Heart left ventricle (tissue), 13 donors: Measurements from ENCODE around the gene MUL1.

Experiments
- POLR2A ChIP-seq, 2 donors: fragments of 450-650 bp; IDR thresholded peaks; one replicate each; pipeline ENCODE4 v1.6.1; 2017; ENCODE audit warnings: antibody characterized with exemption in 2 of 2, mild to moderate bottlenecking in 2 of 2, moderate library complexity in 2 of 2
- TF ChIP-seq, protein P1 (sequence below), 12 donors: fragments of 200-600 bp; sonication (generic) in 4 of 12; IDR thresholded peaks; one replicate each; pipeline versions ENCODE4 v1.5.0 to v1.8.0; 2018 to 2022; ENCODE audit warnings: antibody characterized with exemption in 12 of 12, mild to moderate bottlenecking in 5 of 12
- donor health status: ischemic (EF 13 %, LVEDD 7.1; RV severe dilation, severe dysfunction).
- donor health status: DM: no; HTN: yes; CAD: no.
- donor health status: DM: no; HTN: no; CAD: no.
- donor health status: ischemic (EF 25% LVEDD 6.9; RV normal size, moderate dysfunction).
- donor health status: ischemic (EF 25% LVEDD 5.7; RV mildly dilated, moderate dysfunction).
- donor health status: ischemic (EF 35%, LVEDD 5.7; RV mildly dilated, moderate dysfunction).
- donor health status: nonischemic (EF 11% LVEDD 7.7; RV severe dilation, severe dysfunction).
- donor health status: DM: yes; HTN: yes; CAD: no.
- donor health status: PGD.
- donor health status: ischemic (EF 29% LVEDD 5.4; RV normal size, mild dysfunction).
- donor health status: nonischemic (EF 23%, LVEDD 6.1; RV moderate dilation, normal function).

DNA sequence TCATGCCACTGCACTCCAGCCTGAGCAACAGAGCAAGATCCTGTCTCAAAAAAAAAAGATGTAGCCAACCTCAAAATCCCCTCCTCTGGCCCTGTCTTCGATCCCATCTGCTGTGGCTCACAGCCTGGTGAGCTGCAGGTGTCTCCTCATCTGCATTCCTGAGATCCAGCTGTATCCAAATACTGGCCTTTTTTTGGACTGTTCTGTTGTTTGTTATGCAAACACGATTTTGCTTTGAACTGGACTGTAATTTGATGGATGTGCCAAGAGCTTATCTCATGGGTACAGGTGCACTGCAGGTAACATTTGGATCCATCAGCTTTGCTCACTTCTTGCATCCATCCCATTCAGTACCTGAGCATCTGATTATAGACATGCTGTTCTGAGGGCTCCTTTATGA lies 30.3 kb upstream of the MUL1 start:
- TF ChIP-seq, protein P1, sequence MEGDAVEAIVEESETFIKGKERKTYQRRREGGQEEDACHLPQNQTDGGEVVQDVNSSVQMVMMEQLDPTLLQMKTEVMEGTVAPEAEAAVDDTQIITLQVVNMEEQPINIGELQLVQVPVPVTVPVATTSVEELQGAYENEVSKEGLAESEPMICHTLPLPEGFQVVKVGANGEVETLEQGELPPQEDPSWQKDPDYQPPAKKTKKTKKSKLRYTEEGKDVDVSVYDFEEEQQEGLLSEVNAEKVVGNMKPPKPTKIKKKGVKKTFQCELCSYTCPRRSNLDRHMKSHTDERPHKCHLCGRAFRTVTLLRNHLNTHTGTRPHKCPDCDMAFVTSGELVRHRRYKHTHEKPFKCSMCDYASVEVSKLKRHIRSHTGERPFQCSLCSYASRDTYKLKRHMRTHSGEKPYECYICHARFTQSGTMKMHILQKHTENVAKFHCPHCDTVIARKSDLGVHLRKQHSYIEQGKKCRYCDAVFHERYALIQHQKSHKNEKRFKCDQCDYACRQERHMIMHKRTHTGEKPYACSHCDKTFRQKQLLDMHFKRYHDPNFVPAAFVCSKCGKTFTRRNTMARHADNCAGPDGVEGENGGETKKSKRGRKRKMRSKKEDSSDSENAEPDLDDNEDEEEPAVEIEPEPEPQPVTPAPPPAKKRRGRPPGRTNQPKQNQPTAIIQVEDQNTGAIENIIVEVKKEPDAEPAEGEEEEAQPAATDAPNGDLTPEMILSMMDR (IDR thresholded peaks at IDR 0.05) = no peak
- no peak for TF ChIP-seq POLR2A (IDR thresholded peaks at IDR 0.05)
